ENCODE measurements around the gene DNAAF6. TPM values are rescaled to one million over a fixed set of nuclear protein-coding genes. Genes with fewer than 3 reads are reported as not detected.

The DNAAF6 gene
- total RNA-seq, 1 donor from 2014 or later: not detected

- Histone ChIP-seq H3K36me3 (ENCODE audit: control insufficient read depth in 3 of 3, insufficient read depth in 3 of 3, low read length in 3 of 3) (no peaks in the 10 kb centered on the region), H3K27ac (ENCODE audit: low read depth, low read length) (no peak overlapping the region), H3K4me3 (ENCODE audit: low read length in 3 of 3) (no peak overlapping the region), H3K27me3 (ENCODE audit: control insufficient read depth in 3 of 3, insufficient read depth in 3 of 3, low read length in 3 of 3) (no peaks in the 10 kb centered on the region), H3K9me3 (ENCODE audit: control insufficient read depth in 3 of 3, low read length in 3 of 3) (no peaks in the 10 kb centered on the region), H3K4me1 (ENCODE audit: control insufficient read depth in 3 of 3, insufficient read depth in 3 of 3, low read length in 3 of 3) (no peaks in the 10 kb centered on the region), H3K9ac (ENCODE audit: low read depth in 1 of 3, low read length in 3 of 3) (no peak overlapping the region)
Measured at GRCh38 chrX:107288676-107289075, 82.3 kb downstream of the DNAAF6 start.

- H3K36me3 ChIP-seq (ENCODE audit: control insufficient read depth in 3 of 3, insufficient read depth in 3 of 3, low read length in 3 of 3): no peaks in the 10 kb centered on the region
- no peaks in the 10 kb centered on the region for H3K4me1 ChIP-seq (ENCODE audit: control insufficient read depth in 3 of 3, insufficient read depth in 3 of 3, low read length in 3 of 3)
- H3K27me3 ChIP-seq (ENCODE audit: control insufficient read depth in 3 of 3, insufficient read depth in 3 of 3, low read length in 3 of 3): no peaks in the 10 kb centered on the region
- no peak overlapping the region for H3K4me3 ChIP-seq (ENCODE audit: low read length in 3 of 3)
- no peaks in the 10 kb centered on the region for H3K9me3 ChIP-seq (ENCODE audit: control insufficient read depth in 3 of 3, low read length in 3 of 3)
- no peak overlapping the region for H3K9ac ChIP-seq (ENCODE audit: low read depth in 1 of 3, low read length in 3 of 3)
- no peak overlapping the region for H3K27ac ChIP-seq (ENCODE audit: low read depth, low read length)
Measured at GRCh38 chrX:107290019-107290418, 83.6 kb downstream of the DNAAF6 start.

GRCh38 chrX:107293056-107293455, 86.6 kb downstream of the DNAAF6 start:
- H3K9ac ChIP-seq (ENCODE audit: low read depth in 1 of 3, low read length in 3 of 3): no peak overlapping the region
- no peak overlapping the region for H3K27ac ChIP-seq (ENCODE audit: low read depth, low read length)
- no peaks in the 10 kb centered on the region for H3K4me1 ChIP-seq (ENCODE audit: control insufficient read depth in 3 of 3, insufficient read depth in 3 of 3, low read length in 3 of 3)
- H3K4me3 ChIP-seq (ENCODE audit: low read length in 3 of 3): no peak overlapping the region
- no peaks in the 10 kb centered on the region for H3K9me3 ChIP-seq (ENCODE audit: control insufficient read depth in 3 of 3, low read length in 3 of 3)
- no peaks in the 10 kb centered on the region for H3K36me3 ChIP-seq (ENCODE audit: control insufficient read depth in 3 of 3, insufficient read depth in 3 of 3, low read length in 3 of 3)
- H3K27me3 ChIP-seq (ENCODE audit: control insufficient read depth in 3 of 3, insufficient read depth in 3 of 3, low read length in 3 of 3): no peaks in the 10 kb centered on the region

Small RNA genes within 50 kb of the gene (small RNA-seq; reads per million reads assigned to genes)
- not detected for gene RF00019

Other genes with a start within 250 kb of the DNAAF6 start
- gene MORC4, start 206.4 kb upstream of the DNAAF6 start, total RNA-seq: 34.4 TPM
- gene RBM41, start 87.8 kb upstream of the DNAAF6 start, total RNA-seq: 8.9 TPM
- gene NUP62CL, start 178 bp upstream of the DNAAF6 start, total RNA-seq: 1.6 TPM
- gene FRMPD3, start 243.0 kb downstream of the DNAAF6 start, total RNA-seq: under 0.01 TPM

Measured in skeletal muscle tissue (tissue), 5 donors.